ENCODE measurements around the gene LINC01488.

DNA sequence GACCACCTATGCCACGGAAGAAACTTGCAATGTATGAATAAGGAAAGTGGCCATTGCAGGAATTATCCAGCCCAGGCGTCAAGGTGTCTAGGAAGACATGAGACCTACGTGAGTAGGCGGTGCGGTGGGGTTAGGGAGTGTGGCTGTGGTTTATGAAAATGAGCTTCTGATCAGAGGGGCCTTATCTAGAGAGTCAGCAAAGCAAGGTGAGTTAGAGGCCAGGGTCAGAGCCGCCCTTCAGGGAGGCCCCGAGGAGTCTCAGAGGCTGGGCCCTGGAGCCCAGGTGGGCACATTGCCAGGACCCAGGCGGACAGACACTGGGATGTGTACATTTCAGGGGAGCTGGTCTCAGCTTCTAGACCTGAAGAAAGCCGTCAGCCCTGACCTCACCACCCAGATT, 13.8 kb upstream of the LINC01488 start:
- TF ChIP-seq CTCF (conservative IDR thresholded peaks at IDR 0.05) (no peak), ZFX (IDR thresholded peaks at IDR 0.05) (no peak)
